ENCODE measurements around the gene CMC4.

The CMC4 gene

GRCh38 chrX:155052738-155053498 is 18.0 kb downstream of the CMC4 start:
- DNase-seq, result no peak

- peak; percentile 48 for DNase-seq
Observed at GRCh38 chrX:155048977-155049619, 21.8 kb downstream of the CMC4 start.

GRCh38 chrX:155046811-155047528 is 24.0 kb downstream of the CMC4 start:
- DNase-seq, result no peak

GRCh38 chrX:155046129-155046810 is 24.7 kb downstream of the CMC4 start:
- no peak for DNase-seq

GRCh38 chrX:155035688-155036087 is 35.2 kb downstream of the CMC4 start:
- no peak for DNase-seq

GRCh38 chrX:155031657-155032056 is 39.3 kb downstream of the CMC4 start:
- DNase-seq, result no peak

GRCh38 chrX:155028877-155029291 is 42.1 kb downstream of the CMC4 start:
- no peak for DNase-seq

GRCh38 chrX:155028129-155028528 is 42.8 kb downstream of the CMC4 start:
- no peak for DNase-seq

- no peak for DNase-seq
Observed at GRCh38 chrX:155027509-155028066, 43.3 kb downstream of the CMC4 start.

- peak; percentile 92 for DNase-seq
Observed at GRCh38 chrX:155026727-155027508, 44.0 kb downstream of the CMC4 start, which contains the start of gene FUNDC2. Gene FUNDC2, plus strand, starts transcription at chrX:155026844. Its CDS starts 95 bp downstream, at chrX:155026939.

GRCh38 chrX:155026420-155026726 is 44.6 kb downstream of the CMC4 start:
- no peak for DNase-seq

GRCh38 chrX:155023907-155024833 is 46.8 kb downstream of the CMC4 start:
- DNase-seq, result no peak

- DNase-seq, result no peak
Observed at GRCh38 chrX:155022585-155022984, 48.4 kb downstream of the CMC4 start, which contains the start of gene F8. Gene F8, minus strand, starts transcription at chrX:155022723. Its CDS starts 171 bp downstream, at chrX:155022552.

GRCh38 chrX:155020591-155020990 is 50.3 kb downstream of the CMC4 start:
- DNase-seq, result no peak
